Epithelial cell of proximal tubule (primary cell): ENCODE measurements around the gene SPOCD1. TPM values are rescaled to one million over a fixed set of nuclear protein-coding genes. Genes with fewer than 3 reads are reported as not detected.

Experiments used
- DNase-seq: peaks from one replicate; pipeline ENCODE4 v3.0.0-alpha.2; 2011; ENCODE audit warnings: low read depth
- H3K4me3 ChIP-seq: 2 replicates; pipeline ENCODE4 v1.5.1; 2011; ENCODE audit warnings: low read depth, mild to moderate bottlenecking, low read length
- CTCF ChIP-seq: conservative IDR thresholded peaks from 2 replicates; pipeline ENCODE4 v1.5.1; 2012; ENCODE audit warnings: low read depth, mild to moderate bottlenecking, low read length
- total RNA-seq: library from RNA; depleted of rRNA; stranded (reverse); fragments of >200 nt; gene quantifications from 2 replicates; pipeline ENCODE4 v1.2.3, GENCODE V29; 2015

SPOCD1 gene
- total RNA-seq, 1 donor from 2014 or later, result 18.4 TPM

- H3K4me3 ChIP-seq, result no peak overlapping the region
- no peak for TF ChIP-seq CTCF
- no peak for DNase-seq
Observed at GRCh38 chr1:31747304-31747703, 68.5 kb downstream of the SPOCD1 start.

- H3K4me3 ChIP-seq, result no peak overlapping the region
- no peak for TF ChIP-seq CTCF
- DNase-seq, result no peak
Observed at GRCh38 chr1:31746687-31747086, 69.1 kb downstream of the SPOCD1 start.

GRCh38 chr1:31745946-31746670 is 69.7 kb downstream of the SPOCD1 start:
- no peak for DNase-seq
- TF ChIP-seq CTCF, result no peak
- H3K4me3 ChIP-seq, result no peak overlapping the region

GRCh38 chr1:31745096-31745945 is 70.5 kb downstream of the SPOCD1 start:
- TF ChIP-seq CTCF, result peak; percentile 89
- no peak for DNase-seq
- H3K4me3 ChIP-seq, result no peak overlapping the region

GRCh38 chr1:31744165-31744888 is 71.5 kb downstream of the SPOCD1 start:
- DNase-seq, result no peak
- no peak overlapping the region for H3K4me3 ChIP-seq
- TF ChIP-seq CTCF, result no peak

- no peak overlapping the region for H3K4me3 ChIP-seq
- TF ChIP-seq CTCF, result no peak
- no peak for DNase-seq
Observed at GRCh38 chr1:31742462-31743212, 73.2 kb downstream of the SPOCD1 start.
